Choroid plexus epithelial cell (primary cell): ENCODE measurements around the gene RAF1.
"Not testable (repeated sequence)": the region's sequence is repeated elsewhere in the genome, so short reads cannot be mapped to it uniquely, and the experiment has no call there.

Source experiments
- DNase-seq: peaks from one replicate; pipeline ENCODE4 v3.0.0-alpha.2; 2010; ENCODE audit warnings: low read depth
- H3K4me3 ChIP-seq: 2 replicates; pipeline ENCODE4 v1.5.1; 2011; ENCODE audit warnings: low read depth, mild to moderate bottlenecking, control low read depth, low read length, moderate library complexity
- CTCF ChIP-seq: conservative IDR thresholded peaks from 2 replicates; pipeline ENCODE4 v1.5.1; 2011; ENCODE audit warnings: low read depth, mild to moderate bottlenecking, control low read depth, inconsistent platforms, low read length, moderate library complexity

RAF1 gene

GRCh38 chr3:12556690-12557472 lies 107.0 kb downstream of the RAF1 start, which contains the start of gene MKRN2:
Gene MKRN2, plus strand, starts transcription at chr3:12557087. Its CDS starts 64 bp downstream, at chr3:12557151.
- TF ChIP-seq CTCF: no peak
- DNase-seq: peak; percentile 80
- peak within 1 kb of the TSS; percentile 93 for H3K4me3 ChIP-seq

GRCh38 chr3:12556314-12556689 lies 107.6 kb downstream of the RAF1 start:
- H3K4me3 ChIP-seq: peak overlapping the region; percentile 93
- DNase-seq: no peak
- TF ChIP-seq CTCF: no peak

- peak; percentile 8 for TF ChIP-seq CTCF
- peak; percentile 40 for DNase-seq
- H3K4me3 ChIP-seq: peak overlapping the region; percentile 63
Measured at GRCh38 chr3:12553921-12554391, 110.0 kb downstream of the RAF1 start.

- no peak for TF ChIP-seq CTCF
- no peak overlapping the region for H3K4me3 ChIP-seq
- no peak for DNase-seq
Measured at GRCh38 chr3:12549971-12550760, 113.8 kb downstream of the RAF1 start.

- DNase-seq: no peak
- no peak for TF ChIP-seq CTCF
- H3K4me3 ChIP-seq: no peak within 1 kb of the TSS
Measured at GRCh38 chr3:12545473-12545791, 118.5 kb downstream of the RAF1 start, which contains the start of gene MKRN2OS. Gene MKRN2OS, minus strand, starts transcription at chr3:12545499. Its CDS starts 35 bp downstream, at chr3:12545464.

GRCh38 chr3:12544652-12545472 lies 119.1 kb downstream of the RAF1 start:
- no peak for DNase-seq
- TF ChIP-seq CTCF: no peak
- H3K4me3 ChIP-seq: no peak overlapping the region

GRCh38 chr3:12543497-12543896 lies 120.4 kb downstream of the RAF1 start:
- DNase-seq, H3K4me3 ChIP-seq: not testable (repeated sequence)
